PFSK-1 (cell line): ENCODE data around the gene GTF2E1.

Experiments
- POLR2AphosphoS5 ChIP-seq: IDR thresholded peaks from 2 replicates; pipeline ENCODE4 v1.6.1; 2012; ENCODE audit warnings: low read depth, mild to moderate bottlenecking, control low read depth, low read length, moderate library complexity
- REST ChIP-seq, 2 experiments: IDR thresholded peaks; 2 replicates each; pipeline versions ENCODE4 v1.6.1 to v1.8.0; 2011 to 2012; ENCODE audit warnings: low read depth in 2 of 2, low read length in 2 of 2, control low read depth in 1 of 2, inconsistent platforms in 1 of 2, mild to moderate bottlenecking in 1 of 2, moderate library complexity in 1 of 2; ENCODE audit not compliant: insufficient read depth in 1 of 2
- TAF1 ChIP-seq: IDR thresholded peaks from 2 replicates; pipeline ENCODE4 v1.6.1; 2012; ENCODE audit warnings: low read length, control low read depth, borderline replicate concordance; ENCODE audit not compliant: insufficient read depth

GRCh38 chr3:120752230-120752629, 9.7 kb downstream of the GTF2E1 start:
- no peak for TF ChIP-seq POLR2AphosphoS5
- TF ChIP-seq REST (IDR thresholded peaks at IDR 0.05; ENCODE audit: insufficient read depth in 1 of 2, low read depth in 2 of 2, low read length in 2 of 2): no peak
- no peak for TF ChIP-seq TAF1
